Frontal cortex (tissue), 4 donors: Measurements from ENCODE around the gene SPACA5. TPM values are rescaled to one million over a fixed set of nuclear protein-coding genes. Genes with fewer than 3 reads are reported as not detected.
"Not testable (repeated sequence)": the region's sequence is repeated elsewhere in the genome, so short reads cannot be mapped to it uniquely, and the experiment has no call there.

Source experiments
- DNase-seq, 2 donors: peaks; one replicate each; pipeline ENCODE4 v3.0.0; 2012; ENCODE audit warnings: low spot score in 2 of 2
- FAIRE-seq: peaks from 2 replicates; lab custom pipeline; 2012; peaks lifted over from hg19 to GRCh38; lab: Jason Lieb, UNC
- total RNA-seq: library from RNA; depleted of rRNA; stranded (reverse); fragments of >200 nt; gene quantifications from one replicate; pipeline ENCODE4 v1.2.3, GENCODE V29; 2014
- donor health status: control.
- donor health status: control.
- donor health status: control.

Gene SPACA5
- total RNA-seq, 1 donor from 2014 or later, result not detected

DNA sequence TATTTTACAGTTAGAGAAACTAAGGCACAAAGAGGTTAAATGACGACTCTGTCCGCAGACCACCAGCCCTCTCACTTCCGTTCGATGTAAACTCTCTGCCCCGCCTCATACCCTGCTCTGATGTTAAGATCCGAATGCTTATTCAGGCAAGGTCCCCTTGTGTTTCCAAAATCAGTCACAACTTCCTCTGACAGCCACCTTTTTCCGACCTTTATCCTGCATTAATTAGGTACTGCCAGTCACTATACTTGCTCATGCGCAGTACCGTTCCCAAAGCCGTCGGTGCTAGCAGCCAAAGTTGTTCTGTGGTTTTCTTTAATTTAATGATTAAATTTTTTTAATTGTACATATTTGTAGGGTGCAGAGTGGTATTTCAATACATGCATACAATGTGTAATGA, 13.7 kb downstream of the SPACA5 start:
- FAIRE-seq, DNase-seq: not testable (repeated sequence)

DNA sequence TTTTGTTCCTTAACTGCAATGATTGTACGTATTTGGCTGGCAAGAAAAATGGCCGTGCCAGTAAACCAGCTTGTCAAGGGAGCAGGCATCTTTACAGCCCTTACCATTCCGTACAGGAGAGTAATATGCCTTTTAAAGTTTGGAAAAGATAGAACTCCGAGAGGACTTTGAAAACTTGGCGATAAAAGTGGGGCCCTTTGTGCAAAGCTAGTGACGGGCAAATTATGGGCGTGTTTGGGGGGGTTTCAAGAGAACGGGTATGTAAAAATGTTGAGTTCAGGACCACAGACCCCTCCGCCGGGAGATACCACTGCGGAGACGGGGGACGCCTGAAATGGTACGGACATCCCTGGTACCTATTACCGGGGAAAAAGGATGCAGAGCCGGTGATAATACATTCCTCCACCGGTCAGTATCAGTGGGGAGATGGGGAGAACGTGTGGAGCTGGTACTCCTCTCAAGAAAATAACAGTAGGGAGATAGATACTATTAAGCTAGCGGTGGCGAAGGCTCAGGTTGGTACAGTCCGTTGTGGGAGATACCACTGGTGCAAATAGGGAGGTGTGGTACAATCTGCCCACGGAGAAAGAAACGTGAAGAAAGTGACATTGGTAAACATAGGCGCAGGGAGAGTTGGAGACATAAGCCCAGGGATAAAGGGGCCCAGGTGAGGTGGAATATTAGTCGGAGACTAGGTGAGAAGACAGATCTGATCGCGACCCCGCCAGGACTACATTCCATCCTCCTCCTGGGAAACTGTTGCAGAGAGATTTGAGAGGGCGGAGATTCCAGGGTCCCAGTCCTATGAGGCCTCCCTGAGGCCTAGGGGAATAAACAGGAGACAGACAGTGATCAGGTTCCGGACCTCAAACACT, 14.5 kb downstream of the SPACA5 start:
- DNase-seq, result peak; percentile 40 to 53
- no peak for FAIRE-seq

- no peak for DNase-seq
- FAIRE-seq, result no peak
Measured at GRCh38 chrX:48022100-48022499, 15.3 kb downstream of the SPACA5 start.

DNA sequence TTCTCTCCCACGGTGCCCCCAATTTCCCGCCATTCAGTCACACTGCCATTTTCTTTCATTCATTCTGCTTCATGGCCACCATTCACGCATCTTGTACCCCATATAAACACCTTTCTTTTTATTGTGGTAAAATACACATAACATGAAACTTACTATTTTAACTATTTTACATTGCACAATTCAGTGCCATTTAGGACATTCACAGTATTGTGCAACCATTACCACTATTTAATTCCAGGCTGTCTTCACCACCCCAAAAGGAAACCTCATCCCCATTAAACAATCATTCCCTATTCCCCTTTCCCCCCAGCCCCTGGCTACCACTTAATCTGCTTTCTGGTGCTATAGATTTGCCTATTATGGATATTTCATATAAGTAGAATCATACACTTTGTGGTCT, 15.9 kb downstream of the SPACA5 start:
- FAIRE-seq (no peak), DNase-seq (no peak)

DNA sequence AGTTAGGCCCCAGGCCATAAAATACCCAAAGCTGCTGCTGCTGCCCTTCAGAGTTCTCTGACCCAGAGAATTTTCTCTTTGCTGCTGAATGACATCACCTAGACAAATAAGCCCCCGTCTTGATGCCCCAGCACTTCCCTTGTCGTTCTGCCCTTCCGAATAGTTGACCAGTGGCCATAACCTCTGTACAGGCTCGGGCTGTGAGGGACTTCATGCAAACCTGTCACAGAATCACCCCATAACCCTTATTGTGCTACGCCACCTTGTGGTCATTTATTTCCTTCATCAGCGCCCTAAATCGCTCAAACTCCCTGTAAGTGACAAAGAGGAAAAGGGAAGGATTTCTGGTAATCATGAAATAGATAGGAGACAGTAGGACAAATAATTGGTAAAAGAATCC, 18.8 kb downstream of the SPACA5 start:
- FAIRE-seq, result no peak

DNA sequence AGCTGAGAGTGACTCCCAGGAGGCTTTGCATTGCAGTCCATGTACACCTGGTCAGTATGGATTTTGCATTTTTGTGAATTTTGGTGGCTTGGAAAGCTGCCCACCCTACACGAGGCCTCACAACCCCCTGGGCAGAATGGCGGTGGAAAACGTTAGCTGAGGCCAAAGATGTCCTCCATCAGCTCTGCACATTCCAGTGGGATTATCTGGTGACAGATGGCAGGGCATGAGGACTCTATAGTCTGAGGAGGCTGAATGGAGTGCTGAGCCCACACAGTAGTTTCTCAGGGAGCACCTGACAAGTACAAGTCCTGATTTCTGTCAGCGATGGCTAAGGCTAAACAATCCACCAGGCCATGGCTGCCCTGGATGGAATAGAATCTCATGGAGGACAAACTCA, 20.8 kb downstream of the SPACA5 start:
- DNase-seq, FAIRE-seq: not testable (repeated sequence)

More for the DNA sequence above, 18.8 kb downstream of the SPACA5 start:
- no peak for DNase-seq

- FAIRE-seq, result no peak
Measured at GRCh38 chrX:48028091-48028490, 21.3 kb downstream of the SPACA5 start.

GRCh38 chrX:48030237-48030636, 23.4 kb downstream of the SPACA5 start:
- no peak for FAIRE-seq
- DNase-seq, result no peak

More at GRCh38 chrX:48028091-48028490, 21.3 kb downstream of the SPACA5 start:
- DNase-seq, result no peak

DNA sequence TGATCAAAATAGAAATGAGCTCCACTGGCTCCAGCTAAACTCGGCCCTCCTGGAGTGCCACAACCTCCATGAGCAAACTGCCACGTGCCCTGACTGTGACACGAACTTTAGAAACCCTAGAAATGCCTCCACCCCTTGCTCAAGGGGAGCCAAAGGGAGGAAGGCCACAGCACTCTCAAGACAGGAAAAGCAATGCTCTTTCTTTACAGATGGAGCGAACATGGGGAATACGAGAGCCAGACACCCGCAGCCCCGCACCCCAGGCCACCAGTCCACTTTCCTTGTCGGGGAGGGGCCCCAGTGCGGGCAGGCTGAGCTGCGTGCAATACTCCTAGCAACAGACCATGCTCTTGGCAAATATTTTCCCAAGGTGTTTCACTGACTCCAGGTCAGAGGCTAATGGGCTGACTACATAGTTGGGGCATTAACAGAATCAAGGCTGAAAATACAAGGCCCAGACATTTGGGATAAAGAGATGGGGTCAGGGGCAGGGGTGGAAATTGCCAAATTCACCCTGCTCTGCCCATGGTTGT, 23.9 kb downstream of the SPACA5 start:
- not testable (repeated sequence) for DNase-seq, FAIRE-seq

- no peak for FAIRE-seq
- DNase-seq, result no peak
Measured at GRCh38 chrX:48035891-48036290, 29.1 kb downstream of the SPACA5 start.

DNA sequence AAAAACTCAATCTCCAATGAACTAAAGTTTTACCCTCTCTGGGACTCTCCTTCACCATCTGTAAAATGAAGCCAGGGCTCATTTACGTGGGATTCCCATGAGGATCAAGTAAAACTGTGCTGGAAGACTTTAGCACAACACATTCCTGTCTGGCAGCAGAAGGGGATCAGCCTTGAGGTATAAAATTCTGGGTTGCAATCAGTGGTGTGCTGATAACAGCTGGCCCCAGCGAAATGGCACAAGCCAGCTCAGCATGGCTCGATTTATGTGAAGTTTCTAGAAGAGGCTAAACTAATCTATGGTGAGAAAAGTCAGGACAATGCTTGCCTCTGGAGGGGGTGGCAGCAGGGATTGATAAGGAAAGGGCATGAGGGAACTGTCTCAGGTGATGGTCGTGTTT, 36.3 kb downstream of the SPACA5 start:
- no peak for FAIRE-seq
- no peak for DNase-seq

DNA sequence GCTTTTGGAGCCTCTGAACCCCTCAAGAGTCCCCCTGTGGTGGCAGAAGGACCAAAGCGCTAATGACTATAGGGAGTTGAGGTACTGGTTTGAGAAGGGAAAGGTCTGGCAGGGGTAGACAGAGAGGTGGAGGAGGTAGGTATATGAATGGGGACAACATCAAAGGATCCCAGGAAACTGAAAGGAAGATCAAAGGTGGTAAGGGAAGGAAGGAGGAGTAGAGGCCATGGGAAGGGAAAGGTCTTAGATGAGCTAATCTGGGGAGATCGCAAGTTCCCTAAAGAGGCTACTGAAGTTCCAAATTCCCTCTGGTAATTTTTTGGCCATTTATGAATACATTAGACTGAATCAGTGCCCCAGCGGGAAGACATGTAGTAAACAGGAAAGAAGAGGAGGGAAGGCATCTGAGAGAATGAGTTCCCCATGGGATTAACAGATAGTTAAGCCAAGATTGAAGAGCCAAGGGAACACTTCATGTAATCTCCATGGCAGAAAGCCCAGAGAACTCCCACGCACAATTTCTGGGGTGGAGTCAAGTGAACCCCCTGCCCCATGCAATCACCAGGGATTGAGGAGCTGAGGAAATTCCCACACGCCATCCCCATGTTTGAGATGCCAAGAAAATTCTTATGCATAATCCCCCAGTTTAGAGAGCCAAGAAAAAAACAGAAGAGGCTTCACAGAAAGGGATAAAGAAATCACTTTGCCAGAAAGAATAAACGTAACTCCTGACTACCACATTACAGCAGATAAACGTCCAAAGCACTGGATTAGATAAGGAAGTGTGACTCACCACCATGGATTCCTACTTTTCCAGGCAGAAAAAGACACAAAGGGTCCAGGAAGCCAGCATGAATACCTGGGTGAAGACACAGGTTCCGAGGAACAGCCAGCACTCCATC, 38.9 kb downstream of the SPACA5 start:
- DNase-seq, result no peak
- FAIRE-seq, result no peak

GRCh38 chrX:48046846-48047245, 40.1 kb downstream of the SPACA5 start:
- FAIRE-seq, result no peak
- DNase-seq, result no peak

DNA sequence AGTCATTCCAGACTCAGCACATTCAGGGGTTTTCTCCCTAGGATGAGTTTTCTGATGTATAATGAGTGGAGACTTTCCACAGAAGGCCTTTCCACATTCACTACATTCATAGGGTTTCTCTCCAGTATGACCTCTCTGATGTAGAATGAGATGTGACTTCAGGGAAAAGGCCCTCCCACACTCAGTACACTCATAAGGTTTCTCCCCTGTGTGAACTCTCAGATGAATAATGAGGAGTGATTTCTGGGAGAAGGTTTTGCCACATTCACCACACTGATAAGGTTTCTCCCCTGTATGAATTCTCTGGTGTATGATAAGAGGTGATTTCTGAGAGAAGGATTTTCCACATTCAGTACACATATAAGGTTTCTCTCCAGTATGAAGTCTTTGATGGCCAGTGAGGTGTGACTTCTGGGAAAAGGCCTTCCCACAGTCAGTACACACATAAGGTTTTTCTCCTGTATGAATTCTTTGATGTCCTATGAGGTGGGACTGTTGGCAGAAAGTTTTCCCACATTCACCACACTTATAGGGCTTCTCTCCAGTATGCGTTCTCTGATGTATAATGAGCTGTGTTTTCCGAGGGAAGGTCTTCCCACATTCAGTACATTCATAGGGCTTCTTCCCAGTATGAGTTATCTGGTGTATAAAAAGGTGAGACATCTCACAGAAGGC, 52.0 kb downstream of the SPACA5 start:
- no peak for DNase-seq

DNA sequence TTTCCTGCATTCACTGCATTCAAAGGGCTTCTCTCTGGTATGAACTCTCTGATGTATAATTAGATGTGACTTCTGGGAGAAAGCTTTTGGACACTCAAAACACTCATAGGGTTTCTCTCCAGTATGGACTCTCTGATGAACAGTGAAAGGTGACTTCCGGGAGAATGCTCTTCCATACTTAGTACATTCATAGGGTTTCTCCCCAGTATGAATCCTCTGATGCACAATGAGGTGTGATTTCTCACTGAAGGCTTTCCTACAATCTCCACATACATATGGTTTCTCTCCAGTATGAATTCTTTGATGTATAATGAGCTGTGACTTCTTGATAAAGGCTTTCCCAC, 52.5 kb downstream of the SPACA5 start:
- FAIRE-seq, result no peak

More for the DNA sequence above, 52.0 kb downstream of the SPACA5 start:
- FAIRE-seq, result no peak

More for the DNA sequence above, 52.5 kb downstream of the SPACA5 start:
- no peak for DNase-seq

Other genes with a start within 250 kb of the SPACA5 start
- 13.9 TPM for gene ZNF81, start 170.1 kb upstream of the SPACA5 start, total RNA-seq
- 7.3 TPM for gene ZNF182, start 3.0 kb upstream of the SPACA5 start, total RNA-seq
- 8.6 TPM for gene ZNF630, start 64.7 kb downstream of the SPACA5 start, total RNA-seq
- not detected for gene SPACA5B, start 123.6 kb downstream of the SPACA5 start, total RNA-seq
- gene SSX5, start 189.8 kb downstream of the SPACA5 start, total RNA-seq, result not detected
- not detected for gene SSX1, start 248.4 kb downstream of the SPACA5 start, total RNA-seq